GM12874 (cell line): ENCODE measurements around the gene SULT1E1.

Experiments used
- TF ChIP-seq, protein P1 (sequence below): IDR thresholded peaks from 2 replicates; pipeline ENCODE4 v1.5.1; 2011; ENCODE audit warnings: low read depth, mild to moderate bottlenecking, control low read depth, low read length, moderate library complexity; ENCODE audit not compliant: insufficient read depth

Gene SULT1E1

DNA sequence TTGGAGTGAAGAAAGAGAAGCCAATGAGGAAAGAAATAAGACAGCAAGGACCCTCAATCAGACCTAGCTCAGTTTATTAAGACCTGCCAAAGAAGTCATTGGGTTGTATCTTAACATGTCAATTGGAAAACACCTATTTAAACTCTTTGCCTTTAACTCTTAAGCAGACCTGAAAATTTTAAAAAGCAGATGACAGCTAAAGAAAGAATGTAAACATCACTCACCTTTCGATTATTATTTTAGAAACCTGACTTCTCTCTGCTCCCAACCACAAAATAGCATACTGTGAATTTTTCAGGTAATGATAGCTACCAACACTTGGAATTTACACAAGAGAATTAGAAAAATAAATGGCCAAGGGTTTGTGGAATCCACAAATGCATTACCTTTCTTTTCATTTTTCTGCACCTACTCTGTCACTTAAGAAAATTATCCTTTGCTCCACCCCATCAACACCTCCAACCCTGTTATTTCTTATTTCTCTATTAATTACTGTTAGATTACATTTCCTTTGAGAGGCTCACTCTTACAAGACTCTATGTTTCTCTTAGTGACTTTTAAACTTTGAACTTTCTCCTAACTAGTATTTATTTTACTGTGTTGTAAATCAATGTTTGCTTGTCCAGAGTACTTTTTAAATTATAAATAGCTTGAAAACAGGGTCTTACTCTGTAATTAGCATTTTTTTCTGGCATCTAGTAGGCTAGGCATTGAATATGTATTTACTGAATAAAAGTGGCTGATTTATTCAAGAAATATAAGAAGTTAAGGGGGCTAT lies 765 bp upstream of the SULT1E1 start:
- TF ChIP-seq, protein P1, sequence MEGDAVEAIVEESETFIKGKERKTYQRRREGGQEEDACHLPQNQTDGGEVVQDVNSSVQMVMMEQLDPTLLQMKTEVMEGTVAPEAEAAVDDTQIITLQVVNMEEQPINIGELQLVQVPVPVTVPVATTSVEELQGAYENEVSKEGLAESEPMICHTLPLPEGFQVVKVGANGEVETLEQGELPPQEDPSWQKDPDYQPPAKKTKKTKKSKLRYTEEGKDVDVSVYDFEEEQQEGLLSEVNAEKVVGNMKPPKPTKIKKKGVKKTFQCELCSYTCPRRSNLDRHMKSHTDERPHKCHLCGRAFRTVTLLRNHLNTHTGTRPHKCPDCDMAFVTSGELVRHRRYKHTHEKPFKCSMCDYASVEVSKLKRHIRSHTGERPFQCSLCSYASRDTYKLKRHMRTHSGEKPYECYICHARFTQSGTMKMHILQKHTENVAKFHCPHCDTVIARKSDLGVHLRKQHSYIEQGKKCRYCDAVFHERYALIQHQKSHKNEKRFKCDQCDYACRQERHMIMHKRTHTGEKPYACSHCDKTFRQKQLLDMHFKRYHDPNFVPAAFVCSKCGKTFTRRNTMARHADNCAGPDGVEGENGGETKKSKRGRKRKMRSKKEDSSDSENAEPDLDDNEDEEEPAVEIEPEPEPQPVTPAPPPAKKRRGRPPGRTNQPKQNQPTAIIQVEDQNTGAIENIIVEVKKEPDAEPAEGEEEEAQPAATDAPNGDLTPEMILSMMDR = no peak

DNA sequence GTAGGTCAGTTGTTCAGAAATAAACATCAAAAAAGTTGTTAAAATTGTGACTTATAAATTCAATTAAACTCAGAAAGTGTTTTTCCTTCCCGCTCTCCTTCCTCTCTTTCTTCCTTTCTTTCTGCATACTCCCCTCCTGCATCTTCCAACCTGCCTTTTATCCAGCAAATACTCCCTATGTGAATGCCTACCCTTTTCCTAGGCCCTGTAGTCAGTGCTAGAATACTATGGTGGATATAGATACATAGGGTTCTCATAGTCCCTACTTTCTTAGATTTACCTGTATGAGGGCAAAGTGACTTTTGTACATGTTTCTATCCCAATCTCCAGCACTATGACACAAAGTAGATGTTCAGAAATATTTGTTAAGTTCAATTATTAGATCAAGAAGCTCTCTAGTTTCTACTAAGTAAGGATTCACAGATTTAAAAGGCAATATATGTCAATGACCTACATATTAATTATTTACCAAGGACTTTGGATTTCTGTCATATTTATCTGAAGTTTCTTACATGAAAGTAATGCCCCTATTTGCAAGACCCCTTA lies 732 bp downstream of the SULT1E1 start:
- TF ChIP-seq, protein P1 = no peak

DNA sequence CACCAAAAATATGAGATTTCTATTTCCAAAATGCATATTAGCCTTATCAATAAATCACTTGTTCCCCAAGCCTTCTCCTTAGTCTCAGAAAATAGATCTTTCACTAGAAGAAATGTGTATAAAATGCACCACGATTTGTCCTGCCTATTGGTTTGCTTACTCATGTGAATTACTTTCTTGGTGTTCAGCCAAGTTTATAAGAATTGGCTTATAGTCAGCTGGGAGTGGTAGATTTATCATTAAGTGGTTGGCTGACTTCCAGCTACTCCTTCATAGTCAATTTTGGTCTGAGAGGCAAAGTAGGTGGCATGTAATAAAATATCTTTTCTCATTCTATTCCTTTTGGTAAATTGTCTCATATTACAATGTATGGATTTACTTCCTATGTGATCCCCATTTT lies 1.3 kb downstream of the SULT1E1 start:
- TF ChIP-seq, protein P1 = no peak

DNA sequence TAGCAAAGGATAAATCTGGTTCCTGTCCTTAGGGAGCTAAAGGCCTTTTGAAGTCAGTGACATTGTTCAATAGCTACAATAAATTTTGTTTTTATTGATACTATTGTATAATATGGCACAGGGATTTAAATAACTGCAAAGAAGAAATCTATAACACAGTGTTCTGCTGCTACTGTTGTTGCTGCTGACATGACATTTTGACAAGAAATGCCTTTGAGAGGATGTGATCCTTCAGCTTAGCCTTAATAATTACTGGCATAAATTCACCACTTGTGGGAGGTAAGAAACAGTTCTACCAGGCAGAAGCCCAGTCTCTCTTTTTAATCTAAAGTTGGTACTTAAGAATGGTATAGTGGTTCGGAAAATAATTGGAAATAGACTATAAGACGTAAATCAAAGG lies 4.1 kb downstream of the SULT1E1 start:
- TF ChIP-seq, protein P1 = no peak

DNA sequence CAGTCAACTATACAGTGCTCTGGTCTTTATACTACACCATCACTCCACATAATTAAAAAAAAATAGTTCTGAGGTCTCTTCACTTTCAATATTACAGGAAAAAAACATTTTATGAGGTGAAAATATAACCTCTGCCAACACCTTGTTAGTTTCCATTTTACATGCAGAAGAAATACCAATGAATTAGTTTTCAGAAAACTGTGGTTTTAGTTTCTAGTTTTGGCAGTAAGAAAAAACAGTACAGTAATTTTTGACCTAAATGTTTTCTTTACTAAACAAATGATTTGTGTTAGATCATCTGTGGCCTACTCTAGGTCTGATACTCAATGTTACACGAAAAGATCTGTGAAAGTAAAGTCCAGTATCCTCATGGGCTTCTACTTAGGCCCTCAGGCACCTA lies 10.0 kb downstream of the SULT1E1 start:
- TF ChIP-seq, protein P1 = no peak

DNA sequence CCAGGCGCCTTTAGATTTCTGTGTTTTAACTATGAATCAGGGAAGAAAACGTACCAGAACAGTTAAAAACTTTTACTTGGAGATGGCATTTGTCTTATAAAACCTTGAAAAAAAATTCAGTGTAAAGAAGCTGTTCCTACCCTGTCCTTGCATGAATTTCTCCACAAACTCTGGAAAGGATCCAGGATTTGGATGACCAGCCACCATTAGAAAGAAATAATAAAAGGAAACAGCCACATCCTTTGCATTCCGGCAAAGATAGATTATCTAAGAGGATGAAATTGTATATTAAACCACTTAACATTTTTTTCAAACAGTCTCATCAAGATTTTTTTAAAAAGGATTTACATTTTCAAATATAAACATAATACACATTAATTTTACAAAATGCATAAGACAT lies 10.6 kb downstream of the SULT1E1 start:
- TF ChIP-seq, protein P1 = no peak

DNA sequence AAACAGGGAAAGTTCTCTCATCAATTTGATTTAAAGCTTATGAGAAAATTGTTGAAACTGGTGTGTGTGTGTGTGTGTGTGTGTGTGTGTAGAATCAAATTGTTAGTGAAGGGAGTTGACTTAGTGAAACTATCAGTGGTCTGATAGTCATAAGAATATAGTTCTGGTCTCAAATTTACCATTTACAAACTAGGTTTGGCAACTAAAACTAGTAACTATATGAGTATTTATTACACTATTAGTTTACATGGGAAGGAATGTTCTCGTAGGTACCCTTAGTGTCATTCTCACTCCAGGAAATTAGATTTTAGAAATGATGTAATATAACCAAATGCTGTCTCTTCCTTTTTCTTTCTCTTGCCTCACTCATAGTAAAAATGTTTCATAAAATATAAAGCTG lies 11.9 kb downstream of the SULT1E1 start:
- TF ChIP-seq, protein P1 = no peak
